HG02588 (cell line): Measurements from ENCODE around the gene ABCB9.
"Not testable (repeated sequence)": the region's sequence is repeated elsewhere in the genome, so short reads cannot be mapped to it uniquely, and the experiment has no call there.

ENCODE experiments used
- ATAC-seq: cut with Tn5 transposase; IDR thresholded peaks from one replicate; pipeline ENCODE4 v1.9.1; 2021; ENCODE audit warnings: mild to moderate bottlenecking, moderate library complexity; ENCODE audit not compliant: unreplicated experiment

ABCB9 gene

GRCh38 chr12:122944605-122945592 lies 21.4 kb downstream of the ABCB9 start:
- no peak for ATAC-seq

DNA sequence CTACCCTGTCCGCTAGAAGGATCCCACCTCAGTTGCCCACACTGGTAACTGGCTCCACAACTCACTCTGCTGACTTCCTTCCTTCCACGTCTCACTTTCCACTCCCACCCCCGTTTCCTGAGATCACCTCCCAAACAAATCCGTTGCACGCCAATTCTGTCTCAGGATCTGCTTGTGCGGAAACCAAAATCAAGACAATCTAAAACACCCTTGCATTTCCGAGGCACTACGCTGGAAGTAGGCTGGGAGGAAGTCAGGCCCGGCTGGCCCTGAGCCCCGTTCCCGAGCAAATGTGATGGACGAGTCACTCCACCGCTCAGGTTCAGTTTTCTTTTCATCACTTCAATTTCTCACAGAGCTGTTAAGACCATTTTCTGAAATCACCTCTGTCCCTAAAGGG lies 23.1 kb downstream of the ABCB9 start:
- no peak for ATAC-seq

DNA sequence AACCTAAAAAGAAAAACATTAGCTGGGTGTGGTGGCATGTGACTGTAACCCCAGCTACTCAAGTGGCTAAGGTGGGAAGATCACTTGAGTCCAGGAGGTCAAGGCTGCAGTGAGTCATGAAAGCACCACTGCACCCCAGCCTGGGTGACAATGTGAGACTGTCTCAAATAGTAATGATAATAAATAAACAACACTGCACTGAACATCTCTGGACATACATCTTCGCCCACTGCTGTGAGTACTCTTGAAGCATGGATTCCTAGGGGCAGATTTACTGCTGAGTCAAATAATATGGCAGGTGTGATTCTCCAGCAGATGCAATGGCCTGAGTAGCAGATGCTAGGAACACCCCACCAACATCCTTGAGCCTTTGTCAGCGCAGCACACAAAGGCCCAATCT lies 23.6 kb downstream of the ABCB9 start:
- ATAC-seq = no peak

DNA sequence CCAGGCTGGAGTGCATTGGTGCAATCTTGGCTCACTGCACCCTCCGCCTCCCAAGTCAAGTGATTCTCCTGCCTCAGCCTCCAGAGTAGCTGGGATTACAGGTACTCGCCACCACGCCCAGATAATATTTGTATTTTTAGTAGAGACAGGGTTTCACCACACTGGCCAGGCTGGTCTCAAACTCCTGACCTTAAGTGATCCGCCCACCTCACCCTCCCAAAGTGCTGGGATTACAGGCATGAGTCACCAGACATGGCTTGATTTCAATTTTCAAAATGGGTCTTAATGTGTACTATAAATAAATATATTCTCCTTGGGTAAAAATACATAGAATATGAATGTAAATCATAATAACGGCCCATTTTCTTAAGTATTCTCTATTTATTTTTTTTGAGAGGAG lies 24.9 kb downstream of the ABCB9 start:
- not testable (repeated sequence) for ATAC-seq

DNA sequence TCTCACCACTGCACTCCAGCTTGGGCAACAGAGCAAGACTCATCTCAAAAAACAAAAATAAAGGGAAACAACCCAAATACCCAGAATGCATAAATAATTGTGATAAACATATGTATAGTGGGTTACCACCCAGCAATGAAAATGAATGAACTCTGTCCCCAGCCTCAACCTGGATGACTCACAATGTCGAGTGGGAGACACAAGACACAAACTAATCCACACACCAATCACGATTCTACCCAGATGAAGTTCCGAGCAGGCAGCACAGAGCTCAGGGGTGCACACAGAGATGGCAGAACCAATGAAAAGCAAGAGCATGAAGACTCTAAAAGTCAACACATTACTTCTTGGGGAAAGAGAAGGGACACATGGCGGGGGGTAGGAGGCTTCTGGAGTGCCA lies 27.1 kb downstream of the ABCB9 start:
- ATAC-seq = no peak

DNA sequence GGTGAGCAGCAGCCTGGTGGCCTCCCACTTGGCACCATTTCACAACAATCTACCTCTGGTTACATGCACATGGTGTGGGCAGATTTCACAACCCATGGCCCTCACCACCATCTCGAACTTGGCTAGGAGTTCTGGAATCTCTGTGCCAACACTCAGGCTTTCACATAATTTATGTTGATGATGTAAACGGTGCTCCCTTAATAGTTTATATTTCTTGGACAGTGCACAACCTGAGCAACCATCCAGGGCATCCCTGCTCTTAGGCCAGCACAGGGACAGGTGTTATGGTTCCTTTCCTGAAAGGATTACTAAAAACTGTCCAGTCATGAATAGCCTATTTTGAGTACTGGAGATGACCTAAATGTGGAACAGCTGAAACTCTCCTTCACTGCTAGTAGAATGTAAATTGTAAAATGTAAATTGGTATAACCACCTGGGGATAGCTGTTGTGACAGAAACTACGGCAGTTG lies 28.6 kb downstream of the ABCB9 start:
- no peak for ATAC-seq

- ATAC-seq = no peak
These were observed 30.9 kb downstream of the ABCB9 start for GRCh38 chr12:122935318-122935717.

- ATAC-seq = no peak
These were observed 31.5 kb downstream of the ABCB9 start for GRCh38 chr12:122934722-122935121.

GRCh38 chr12:122932207-122932606 lies 34.1 kb downstream of the ABCB9 start:
- no peak for ATAC-seq

DNA sequence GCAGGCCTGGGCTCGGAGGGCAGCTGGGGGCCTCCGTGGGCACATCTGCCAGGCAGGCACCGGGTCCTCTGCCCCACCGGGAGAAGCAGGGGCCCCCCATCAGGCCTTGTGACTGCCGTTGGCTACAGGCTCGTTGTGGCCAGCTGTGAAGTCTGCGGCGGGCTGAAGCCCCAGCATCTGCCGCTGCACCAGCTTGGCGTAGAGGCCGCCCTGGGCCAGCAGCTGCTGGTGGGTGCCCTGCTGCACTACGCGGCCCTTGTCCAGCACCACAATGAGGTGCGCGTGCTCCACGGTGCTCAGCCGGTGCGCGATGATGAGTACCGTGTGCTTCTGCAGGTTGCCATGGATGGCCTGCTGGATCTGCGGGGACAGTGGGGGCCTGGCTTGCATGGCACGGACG lies 36.5 kb downstream of the ABCB9 start:
- no peak for ATAC-seq

GRCh38 chr12:122929148-122929538 lies 37.1 kb downstream of the ABCB9 start:
- no peak for ATAC-seq

DNA sequence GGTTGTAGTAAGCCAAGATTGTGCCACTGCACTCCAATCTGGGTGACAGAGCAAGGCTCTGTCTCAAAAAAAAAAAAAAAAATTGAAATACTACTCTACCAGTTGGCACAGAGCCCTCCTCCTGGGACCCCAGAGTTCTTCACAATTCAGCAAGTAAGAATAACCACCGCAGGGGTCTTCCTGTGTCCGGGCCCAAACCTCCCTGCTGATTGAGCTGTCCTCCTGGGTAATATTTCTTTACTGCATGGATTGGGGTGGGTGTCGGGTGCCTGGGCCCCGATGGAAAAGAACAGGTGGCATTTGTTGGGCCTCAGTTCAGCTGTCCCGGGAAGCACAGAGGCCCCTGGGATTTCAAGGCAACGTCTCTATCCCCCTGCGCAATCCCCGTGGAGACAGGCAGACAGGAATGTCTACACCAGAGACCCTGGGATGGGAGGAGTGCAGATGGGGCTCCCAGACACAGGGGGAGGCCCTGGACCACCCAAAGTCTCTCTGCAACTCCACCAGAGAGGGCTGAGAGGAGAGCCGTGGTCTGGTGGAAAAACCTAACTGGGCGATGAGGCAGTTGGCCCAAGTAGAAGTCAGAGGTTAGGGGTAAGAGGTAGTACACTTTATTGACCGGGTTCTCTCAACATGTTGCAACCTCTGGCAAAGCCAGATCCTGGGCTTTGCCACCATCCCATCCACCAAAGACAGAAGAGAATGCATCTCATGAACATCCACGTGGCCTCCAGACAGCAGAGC lies 37.7 kb downstream of the ABCB9 start:
- ATAC-seq = no peak

- ATAC-seq = no peak
These were observed 38.4 kb downstream of the ABCB9 start for GRCh38 chr12:122927756-122928403.

GRCh38 chr12:122921917-122922316 lies 44.3 kb downstream of the ABCB9 start:
- no peak for ATAC-seq

- no peak for ATAC-seq
These were observed 45.6 kb downstream of the ABCB9 start for GRCh38 chr12:122920687-122921086.

DNA sequence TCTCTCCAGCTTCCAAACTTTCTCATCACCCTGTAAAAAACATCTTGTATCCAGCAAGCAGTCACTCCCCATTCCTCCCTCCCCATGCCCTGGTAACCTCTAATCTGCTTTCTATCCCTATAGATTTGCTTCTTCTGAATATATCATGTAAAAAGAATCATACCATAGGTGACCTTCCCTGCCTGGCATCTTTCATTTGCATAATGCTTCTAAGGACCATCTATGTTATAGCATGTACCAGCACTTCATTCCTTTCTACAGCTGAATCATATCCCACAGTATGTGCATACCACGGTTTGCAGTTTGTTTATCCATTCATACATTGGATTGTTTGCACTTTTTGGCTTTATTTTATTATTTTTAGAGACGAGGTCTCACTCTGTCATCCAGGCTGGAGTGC lies 47.4 kb downstream of the ABCB9 start:
- no peak for ATAC-seq

- no peak for ATAC-seq
These were observed 48.6 kb downstream of the ABCB9 start for GRCh38 chr12:122917507-122918121.

DNA sequence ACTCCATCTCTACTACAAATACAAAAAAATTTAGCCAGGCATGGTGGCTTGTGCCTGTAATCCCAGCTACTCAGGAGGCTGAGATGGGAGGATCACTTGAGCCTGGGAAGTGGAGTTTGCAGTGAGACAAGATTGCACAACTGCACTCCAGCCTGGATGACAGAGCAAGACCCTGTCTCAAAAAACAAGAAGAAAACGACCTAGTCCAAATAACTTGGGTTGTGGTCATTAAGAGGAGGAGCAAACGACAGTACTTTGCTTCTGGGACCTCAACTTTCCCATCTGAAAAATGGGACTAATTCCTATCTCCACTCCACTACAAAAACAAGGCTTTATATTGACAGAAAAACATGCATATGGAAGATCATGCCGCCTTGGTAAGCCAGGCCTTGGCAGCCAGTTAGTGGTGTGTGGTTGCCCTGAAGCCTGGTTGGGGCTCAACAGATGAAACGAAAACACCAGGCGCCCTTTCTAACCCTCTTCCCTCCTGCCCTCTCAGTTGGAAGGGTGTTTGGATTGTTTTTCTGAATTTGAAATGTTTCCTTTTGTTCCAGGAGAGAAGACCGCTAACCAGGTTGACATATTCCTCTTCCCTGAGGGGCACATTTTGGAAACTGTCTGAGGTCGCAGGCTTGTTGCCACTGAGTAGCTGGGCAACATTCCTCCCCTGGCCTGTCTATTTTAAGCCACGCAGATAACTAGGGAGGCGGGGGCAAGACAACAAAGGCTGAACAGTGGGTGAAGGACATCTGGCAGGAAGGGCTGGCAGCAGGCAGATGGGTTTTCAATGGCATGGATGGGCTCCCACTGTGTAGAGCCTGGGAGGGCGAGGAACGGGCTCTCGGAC lies 56.6 kb downstream of the ABCB9 start:
- no peak for ATAC-seq

DNA sequence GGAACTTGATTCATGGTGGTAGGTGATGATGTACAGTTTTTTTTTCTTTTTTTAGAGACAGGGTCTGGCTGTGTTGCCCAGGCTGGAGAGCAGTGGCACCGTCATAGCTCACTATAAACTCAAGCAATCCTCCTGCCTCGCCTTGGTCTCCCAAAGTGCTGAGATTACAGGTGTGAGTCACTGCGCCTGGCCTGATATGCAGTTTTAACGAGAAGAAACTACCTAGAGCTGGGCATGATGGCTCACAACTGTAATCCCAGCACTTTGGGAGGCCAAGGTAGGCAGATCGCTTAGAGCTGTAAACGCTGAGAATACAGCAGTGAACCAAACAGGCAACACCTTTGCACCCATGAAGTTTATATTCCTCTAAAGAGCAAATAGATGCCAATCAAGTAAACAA lies 57.3 kb downstream of the ABCB9 start:
- no peak for ATAC-seq

DNA sequence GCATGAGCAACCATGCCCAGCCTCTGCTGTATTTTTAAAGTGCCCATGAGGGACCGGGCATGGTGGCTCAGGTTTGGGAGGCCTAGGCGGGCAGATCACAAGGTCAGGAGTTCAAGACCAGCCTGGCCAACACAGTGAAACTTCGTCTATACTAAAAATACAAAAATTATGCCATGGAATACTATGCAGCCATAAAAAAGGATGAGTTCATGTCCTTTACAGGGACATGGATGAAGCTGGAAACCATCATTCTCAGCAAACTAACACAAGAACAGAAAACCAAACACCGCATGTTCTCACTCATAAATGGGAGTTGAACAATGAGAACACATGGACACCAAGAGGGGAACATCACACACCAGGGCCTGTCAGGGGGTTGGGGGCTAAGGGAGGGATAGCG lies 61.0 kb downstream of the ABCB9 start:
- not testable (repeated sequence) for ATAC-seq
